BJ (cell line): ENCODE measurements around the gene TACC2. TPM values are rescaled to one million over a fixed set of nuclear protein-coding genes. Genes with fewer than 3 reads are reported as not detected.
"Not testable (repeated sequence)": the region's sequence is repeated elsewhere in the genome, so short reads cannot be mapped to it uniquely, and the experiment has no call there.

Experiments
- CTCF ChIA-PET: fragments of 350-600 bp; formaldehyde crosslinking; extraction: SDS; loops from one replicate; lab custom pipeline; 2021; ENCODE audit warnings: antibody characterized with exemption, inconsistent platforms; lab: Yijun Ruan, JAX
- POLR2A ChIA-PET: fragments of 300-600 bp; sonication (Branson Sonifier 250); formaldehyde crosslinking; extraction: SDS; loops from one replicate; lab custom pipeline; 2021; ENCODE audit warnings: antibody characterized with exemption; lab: Charles Lee
- DNase-seq: peaks from one replicate; pipeline ENCODE4 v3.0.0-alpha.2; 2011; ENCODE audit warnings: low read depth
- H3K27me3 ChIP-seq: 2 replicates; pipeline ENCODE4 v1.6.0; 2011; ENCODE audit warnings: low read length; ENCODE audit not compliant: control insufficient read depth, insufficient read depth
- H3K36me3 ChIP-seq: 2 replicates; pipeline ENCODE4 v1.5.1; 2011; ENCODE audit warnings: low read length; ENCODE audit not compliant: control insufficient read depth, insufficient read depth
- H3K4me3 ChIP-seq: 2 replicates; pipeline ENCODE4 v1.5.1; 2011; ENCODE audit warnings: low read depth, mild to moderate bottlenecking, control low read depth, low read length
- CTCF ChIP-seq: IDR thresholded peaks from 2 replicates; pipeline ENCODE4 v1.5.1; 2011; ENCODE audit warnings: low read depth, mild to moderate bottlenecking, control low read depth, inconsistent platforms, low read length, moderate library complexity; ENCODE audit not compliant: insufficient read depth
- polyA plus RNA-seq: library from polyadenylated mRNA; depleted of rRNA; stranded (reverse); fragments of >200 nt; gene quantifications from 2 replicates; pipeline ENCODE4 v1.2.3, GENCODE V29; 2011

Gene TACC2
- polyA plus RNA-seq, 1 experiment, result 10.4 TPM

- peaks cover 8% of the 10 kb centered on the region for H3K27me3 ChIP-seq
- H3K36me3 ChIP-seq, result no peaks in the 10 kb centered on the region
- ChIA-PET CTCF (interaction anchor here (1.0 to 2.3 kb wide), 3 partner anchors 10 to 155 kb away, joined by 3 to 8 read pairs (median 4); no protein-coding TSS in a partner anchor), POLR2A (no interaction called here)
- no peak for TF ChIP-seq CTCF
- no peak overlapping the region for H3K4me3 ChIP-seq
- no peak for DNase-seq
Measured at GRCh38 chr10:122102146-122102868, 113.3 kb downstream of the TACC2 start.

GRCh38 chr10:122102869-122103525 is 114.0 kb downstream of the TACC2 start:
- TF ChIP-seq CTCF, result no peak
- Histone ChIP-seq H3K36me3 (no peaks in the 10 kb centered on the region), H3K4me3 (no peak overlapping the region), H3K27me3 (peaks cover 6% of the 10 kb centered on the region)
- DNase-seq, result no peak
- CTCF ChIA-PET, result interaction anchor here (0.6 to 2.3 kb wide), 4 partner anchors 10 to 165 kb away, joined by 3 to 8 read pairs (median 4); no protein-coding TSS in a partner anchor
- POLR2A ChIA-PET, result no interaction called here

- H3K27me3 ChIP-seq, result peaks cover 4% of the 10 kb centered on the region; the same call in 1 of the 2 replicates
- POLR2A ChIA-PET, result no interaction called here
- CTCF ChIA-PET, result interaction anchor here (1.0 to 2.3 kb wide), 3 partner anchors 9 to 52 kb away, joined by 4 to 8 read pairs (median 4); no protein-coding TSS in a partner anchor
- H3K4me3 ChIP-seq, result no peak overlapping the region
- no peaks in the 10 kb centered on the region for H3K36me3 ChIP-seq
- DNase-seq, result no peak
- TF ChIP-seq CTCF, result no peak
Measured at GRCh38 chr10:122103592-122103991, 114.6 kb downstream of the TACC2 start.

GRCh38 chr10:122108786-122109185 is 119.8 kb downstream of the TACC2 start:
- H3K4me3 ChIP-seq, POLR2A ChIA-PET, DNase-seq, H3K27me3 ChIP-seq, H3K36me3 ChIP-seq, CTCF ChIA-PET: not testable (repeated sequence)

GRCh38 chr10:122112021-122112616 is 123.2 kb downstream of the TACC2 start:
- ChIA-PET CTCF (interaction anchor here (0.9 to 2.3 kb wide), 11 partner anchors 9 to 127 kb away, joined by 3 to 11 read pairs (median 6); no protein-coding TSS in a partner anchor), POLR2A (no interaction called here)
- Histone ChIP-seq H3K36me3 (no peaks in the 10 kb centered on the region), H3K4me3 (peak overlapping the region; percentile 81), H3K27me3 (no peaks in the 10 kb centered on the region)
- no peak for DNase-seq
- no peak for TF ChIP-seq CTCF
